GM19395 (cell line): ENCODE data around the gene ING1.
"Not testable (repeated sequence)": the region's sequence is repeated elsewhere in the genome, so short reads cannot be mapped to it uniquely, and the experiment has no call there.

ENCODE experiments used
- ATAC-seq: cut with Tn5 transposase; IDR thresholded peaks from one replicate; pipeline ENCODE4 v1.9.1; 2021; ENCODE audit warnings: mild to moderate bottlenecking, moderate library complexity; ENCODE audit not compliant: unreplicated experiment

Gene ING1

GRCh38 chr13:110690516-110690915, 23.0 kb upstream of the ING1 start:
- no peak for ATAC-seq

- ATAC-seq: not testable (repeated sequence)
Measured at GRCh38 chr13:110695774-110696173, 17.7 kb upstream of the ING1 start.

GRCh38 chr13:110696776-110697175, 16.7 kb upstream of the ING1 start:
- ATAC-seq: no peak

GRCh38 chr13:110697842-110698241, 15.7 kb upstream of the ING1 start:
- ATAC-seq: no peak

- ATAC-seq: peak; percentile 82
Measured at GRCh38 chr13:110698689-110699088, 14.8 kb upstream of the ING1 start.

- ATAC-seq: no peak
Measured at GRCh38 chr13:110699148-110700145, 14.1 kb upstream of the ING1 start.

GRCh38 chr13:110700186-110700585, 13.3 kb upstream of the ING1 start:
- no peak for ATAC-seq

GRCh38 chr13:110700641-110701040, 12.9 kb upstream of the ING1 start:
- ATAC-seq: no peak

- not testable (repeated sequence) for ATAC-seq
Measured at GRCh38 chr13:110701061-110701460, 12.4 kb upstream of the ING1 start.

GRCh38 chr13:110702089-110702488, 11.4 kb upstream of the ING1 start:
- ATAC-seq: no peak

- ATAC-seq: no peak
Measured at GRCh38 chr13:110702591-110703526, 10.6 kb upstream of the ING1 start.

- no peak for ATAC-seq
Measured at GRCh38 chr13:110705356-110705825, 8.1 kb upstream of the ING1 start.

GRCh38 chr13:110705826-110706569, 7.5 kb upstream of the ING1 start, which contains the start of gene CARS2:
CARS2 (minus strand) TSS chr13:110706116; CDS start chr13:110706093, 23 bp downstream.
- ATAC-seq: peak; percentile 91

GRCh38 chr13:110706570-110707372, 6.7 kb upstream of the ING1 start:
- ATAC-seq: no peak

- ATAC-seq: peak; percentile 31
Measured at GRCh38 chr13:110712081-110712848, 1.2 kb upstream of the ING1 start.

GRCh38 chr13:110712849-110713641, 455 bp upstream of the ING1 start:
- peak; percentile 56 for ATAC-seq

GRCh38 chr13:110713981-110714796, 689 bp downstream of the ING1 start:
- no peak for ATAC-seq
